Measurements from ENCODE around the gene PCBD1. TPM values are rescaled to one million over a fixed set of nuclear protein-coding genes. Genes with fewer than 3 reads are reported as not detected.

PCBD1 gene
- total RNA-seq, 2 donors from 2014 or later: 40.5 to 67.7 TPM

GRCh38 chr10:70879207-70879606, 9.2 kb downstream of the PCBD1 start:
- no peaks in the 10 kb centered on the region for H3K4me1 ChIP-seq
- H3K36me3 ChIP-seq (replicated peaks in 1 of 2; ENCODE audit: insufficient read depth in 1 of 2, low read depth in 2 of 2): peaks cover 0 to 6% of the 10 kb centered on the region in 2 donors
- no peak for ATAC-seq
- intact Hi-C loops (cut with DNase I): loop anchor here (5.0 kb wide), 1 partner anchor 62 kb away; the partner anchor contains the start of gene SGPL1
- no peaks in the 10 kb centered on the region for H3K9me3 ChIP-seq
- WGBS, 2 donors: 50 to 72% methylated on average over 1 of the region's 1 CpG
- TF ChIP-seq CTCF (IDR thresholded peaks at IDR 0.05): no peak
- no peak for TF ChIP-seq POLR2A (IDR thresholded peaks at IDR 0.05)
- peak overlapping the region in 1 of 4 donors; percentile 18 for H3K27ac ChIP-seq
- H3K4me3 ChIP-seq: no peak overlapping the region
- H3K27me3 ChIP-seq: no peaks in the 10 kb centered on the region
- DNase-seq: peak in 1 of 4 donors; percentile 57

GRCh38 chr10:70874061-70874460, 14.3 kb downstream of the PCBD1 start:
- 79 to 89% methylated on average over 7 of the region's 7 CpGs for WGBS, 2 donors
- Histone ChIP-seq H3K4me3 (no peak overlapping the region), H3K9me3 (no peaks in the 10 kb centered on the region), H3K27me3 (no peaks in the 10 kb centered on the region), H3K4me1 (no peaks in the 10 kb centered on the region), H3K27ac (no peak overlapping the region), H3K36me3 (replicated peaks in 1 of 2; ENCODE audit: insufficient read depth in 1 of 2, low read depth in 2 of 2) (peaks cover 0 to 9% of the 10 kb centered on the region in 2 donors)
- no peak for DNase-seq
- TF ChIP-seq POLR2A (IDR thresholded peaks at IDR 0.05): no peak
- no peak for TF ChIP-seq CTCF (IDR thresholded peaks at IDR 0.05)
- intact Hi-C loops (cut with DNase I): no loop called here
- no peak for ATAC-seq

- no peak for DNase-seq
- no peaks in the 10 kb centered on the region for H3K27me3 ChIP-seq
- peaks cover 6% of the 10 kb centered on the region for H3K4me1 ChIP-seq
- no peak overlapping the region for H3K27ac ChIP-seq
- H3K36me3 ChIP-seq (replicated peaks in 1 of 2; ENCODE audit: insufficient read depth in 1 of 2, low read depth in 2 of 2): peaks cover 0 to 8% of the 10 kb centered on the region in 2 donors
- WGBS, 2 donors: 87 to 93% methylated on average over 7 of the region's 7 CpGs
- no peak for TF ChIP-seq POLR2A (IDR thresholded peaks at IDR 0.05)
- no peak for ATAC-seq
- no peak overlapping the region for H3K4me3 ChIP-seq
- H3K9me3 ChIP-seq: no peaks in the 10 kb centered on the region
- intact Hi-C loops (cut with DNase I): no loop called here
Measured at GRCh38 chr10:70872291-70872690, 16.1 kb downstream of the PCBD1 start.

GRCh38 chr10:70866424-70866823, 21.9 kb downstream of the PCBD1 start:
- peaks cover 29% of the 10 kb centered on the region for H3K4me1 ChIP-seq
- WGBS, 2 donors: 49 to 62% methylated on average over 4 of the region's 4 CpGs
- no peaks in the 10 kb centered on the region for H3K27me3 ChIP-seq
- no peaks in the 10 kb centered on the region for H3K9me3 ChIP-seq
- DNase-seq (peak in 2 of 4 donors; percentile 37 to 69), ATAC-seq (peak; percentile 57)
- peak overlapping the region; percentile 45 to 83 (median 67) for H3K27ac ChIP-seq
- no peak overlapping the region for H3K4me3 ChIP-seq
- peaks cover 0 to 2% of the 10 kb centered on the region in 2 donors for H3K36me3 ChIP-seq (replicated peaks in 1 of 2; ENCODE audit: insufficient read depth in 1 of 2, low read depth in 2 of 2)
- no peak for TF ChIP-seq CTCF (IDR thresholded peaks at IDR 0.05)
- intact Hi-C loops (cut with DNase I): no loop called here

- no peaks in the 10 kb centered on the region for H3K36me3 ChIP-seq (replicated peaks in 1 of 2; ENCODE audit: insufficient read depth in 1 of 2, low read depth in 2 of 2)
- intact Hi-C loops (cut with DNase I): no loop called here
- ATAC-seq (no peak), DNase-seq (no peak)
- 79 to 93% methylated on average over 1 of the region's 1 CpG for WGBS, 2 donors
- no peaks in the 10 kb centered on the region for H3K9me3 ChIP-seq
- H3K27me3 ChIP-seq: no peaks in the 10 kb centered on the region
- H3K4me3 ChIP-seq: no peak overlapping the region
- peak overlapping the region in 1 of 4 donors; percentile 29 for H3K27ac ChIP-seq
- TF ChIP-seq POLR2A (IDR thresholded peaks at IDR 0.05): no peak
- TF ChIP-seq CTCF (IDR thresholded peaks at IDR 0.05): no peak
- peaks cover 29% of the 10 kb centered on the region for H3K4me1 ChIP-seq
Measured at GRCh38 chr10:70864935-70865334, 23.4 kb downstream of the PCBD1 start.
